ENCODE results near the gene ZBED4.

GRCh38 chr22:49910229-49911155 is 56.8 kb downstream of the ZBED4 start:
- TF ChIP-seq POLR2A (IDR thresholded peaks at IDR 0.05; ENCODE audit: low read depth, low read length) (no peak), SPI1 (IDR thresholded peaks at IDR 0.05; ENCODE audit: low read depth, low read length) (no peak), TAF1 (IDR thresholded peaks at IDR 0.05; ENCODE audit: low read depth, low read length) (no peak), POLR2AphosphoS5 (IDR thresholded peaks at IDR 0.05; ENCODE audit: low read depth, low read length) (no peak), PAX5 (IDR thresholded peaks at IDR 0.05; ENCODE audit: insufficient read depth, low read length, severe bottlenecking) (no peak), POU2F2 (IDR thresholded peaks at IDR 0.05; ENCODE audit: low read depth, low read length) (no peak)

Measured in GM12891 (cell line).